Measurements from ENCODE around the gene DIP2C.

GRCh38 chr10:435397-435796, 254.1 kb downstream of the DIP2C start:
- TF ChIP-seq EZH2phosphoT487 (IDR thresholded peaks at IDR 0.05; ENCODE audit: borderline replicate concordance), result no peak
- TF ChIP-seq, protein P1, sequence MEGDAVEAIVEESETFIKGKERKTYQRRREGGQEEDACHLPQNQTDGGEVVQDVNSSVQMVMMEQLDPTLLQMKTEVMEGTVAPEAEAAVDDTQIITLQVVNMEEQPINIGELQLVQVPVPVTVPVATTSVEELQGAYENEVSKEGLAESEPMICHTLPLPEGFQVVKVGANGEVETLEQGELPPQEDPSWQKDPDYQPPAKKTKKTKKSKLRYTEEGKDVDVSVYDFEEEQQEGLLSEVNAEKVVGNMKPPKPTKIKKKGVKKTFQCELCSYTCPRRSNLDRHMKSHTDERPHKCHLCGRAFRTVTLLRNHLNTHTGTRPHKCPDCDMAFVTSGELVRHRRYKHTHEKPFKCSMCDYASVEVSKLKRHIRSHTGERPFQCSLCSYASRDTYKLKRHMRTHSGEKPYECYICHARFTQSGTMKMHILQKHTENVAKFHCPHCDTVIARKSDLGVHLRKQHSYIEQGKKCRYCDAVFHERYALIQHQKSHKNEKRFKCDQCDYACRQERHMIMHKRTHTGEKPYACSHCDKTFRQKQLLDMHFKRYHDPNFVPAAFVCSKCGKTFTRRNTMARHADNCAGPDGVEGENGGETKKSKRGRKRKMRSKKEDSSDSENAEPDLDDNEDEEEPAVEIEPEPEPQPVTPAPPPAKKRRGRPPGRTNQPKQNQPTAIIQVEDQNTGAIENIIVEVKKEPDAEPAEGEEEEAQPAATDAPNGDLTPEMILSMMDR (conservative IDR thresholded peaks at IDR 0.05; ENCODE audit: low read length), result no peak

Measured in Loucy (cell line).